Brain microvascular endothelial cell (primary cell): ENCODE results near the gene RNLS.

ENCODE experiments used
- DNase-seq: peaks from one replicate; pipeline ENCODE4 v3.0.0-alpha.2; 2020
- H3K27ac ChIP-seq: fragments of 250-450 bp; sonication (Bioruptor Pico); 2 replicates; pipeline ENCODE4 v1.5.1; 2020; ENCODE audit warnings: mild to moderate bottlenecking, moderate library complexity
- H3K27me3 ChIP-seq: fragments of 250-450 bp; sonication (Bioruptor Pico); replicated peaks from 2 replicates; pipeline ENCODE4 v1.5.1; 2020; ENCODE audit warnings: mild to moderate bottlenecking
- H3K36me3 ChIP-seq: fragments of 250-450 bp; sonication (Bioruptor Pico); replicated peaks from 2 replicates; pipeline ENCODE4 v1.5.1; 2020; ENCODE audit warnings: mild to moderate bottlenecking
- H3K4me3 ChIP-seq: 2 replicates; pipeline ENCODE4 v1.5.1; 2011; ENCODE audit warnings: low read depth, mild to moderate bottlenecking, control low read depth, low read length, moderate library complexity
- CTCF ChIP-seq: IDR thresholded peaks from 2 replicates; pipeline ENCODE4 v1.5.1; 2011; ENCODE audit warnings: low read depth, mild to moderate bottlenecking, moderate library complexity, low read length, control low read depth, inconsistent platforms; ENCODE audit errors: missing control alignments
- in situ Hi-C: cut with HindIII; loops from 2 replicates; pipeline ENCODE4 v1.10.0; 2017; ENCODE audit warnings: low sequenced_read_pairs, low pct_ligation_motif_present

RNLS gene

GRCh38 chr10:88530629-88531391, 52.3 kb downstream of the RNLS start:
- H3K36me3 ChIP-seq: no peaks in the 10 kb centered on the region
- no peak overlapping the region for H3K27ac ChIP-seq
- no peak for DNase-seq
- no peak overlapping the region for H3K4me3 ChIP-seq
- H3K27me3 ChIP-seq: no peaks in the 10 kb centered on the region
- in situ Hi-C loops: no loop called here
- TF ChIP-seq CTCF: no peak

- in situ Hi-C loops: no loop called here
- no peaks in the 10 kb centered on the region for H3K27me3 ChIP-seq
Measured at GRCh38 chr10:88530093-88530492, 53.0 kb downstream of the RNLS start.

GRCh38 chr10:88528806-88529570, 54.1 kb downstream of the RNLS start:
- TF ChIP-seq CTCF: no peak
- H3K27ac ChIP-seq: no peak overlapping the region
- no peaks in the 10 kb centered on the region for H3K36me3 ChIP-seq
- H3K27me3 ChIP-seq: no peaks in the 10 kb centered on the region
- in situ Hi-C loops: no loop called here
- DNase-seq: no peak
- no peak overlapping the region for H3K4me3 ChIP-seq

More at GRCh38 chr10:88530093-88530492, 53.0 kb downstream of the RNLS start:
- no peak overlapping the region for H3K27ac ChIP-seq
- no peaks in the 10 kb centered on the region for H3K36me3 ChIP-seq
- no peak for DNase-seq
- no peak overlapping the region for H3K4me3 ChIP-seq
- TF ChIP-seq CTCF: no peak

- no peaks in the 10 kb centered on the region for H3K36me3 ChIP-seq
- H3K27me3 ChIP-seq: no peaks in the 10 kb centered on the region
- in situ Hi-C loops: no loop called here
- no peak for DNase-seq
- no peak for TF ChIP-seq CTCF
- no peak overlapping the region for H3K4me3 ChIP-seq
- no peak overlapping the region for H3K27ac ChIP-seq
Measured at GRCh38 chr10:88528201-88528600, 54.9 kb downstream of the RNLS start.

GRCh38 chr10:88527245-88527644, 55.9 kb downstream of the RNLS start:
- DNase-seq: no peak
- Histone ChIP-seq H3K36me3 (no peaks in the 10 kb centered on the region), H3K27me3 (no peaks in the 10 kb centered on the region), H3K27ac (no peak overlapping the region), H3K4me3 (no peak overlapping the region)
- no peak for TF ChIP-seq CTCF
- in situ Hi-C loops: no loop called here
